ENCODE results near the gene CDH13.

CDH13 gene

GRCh38 chr16:82699711-82700495 is 73.1 kb downstream of the CDH13 start:
- no peak for DNase-seq

- DNase-seq = no peak
These were observed 73.9 kb downstream of the CDH13 start for GRCh38 chr16:82700541-82701235.

GRCh38 chr16:82701442-82701955 is 74.7 kb downstream of the CDH13 start:
- DNase-seq = no peak

GRCh38 chr16:82703161-82703560 is 76.4 kb downstream of the CDH13 start:
- no peak for DNase-seq

- DNase-seq = no peak
These were observed 77.4 kb downstream of the CDH13 start for GRCh38 chr16:82703871-82704768.

GRCh38 chr16:82709987-82710386 is 83.2 kb downstream of the CDH13 start:
- no peak for DNase-seq

GRCh38 chr16:82713778-82714177 is 87.0 kb downstream of the CDH13 start:
- no peak for DNase-seq

- no peak for DNase-seq
These were observed 88.4 kb downstream of the CDH13 start for GRCh38 chr16:82715160-82715559.

GRCh38 chr16:82715833-82716232 is 89.1 kb downstream of the CDH13 start:
- DNase-seq = no peak

GRCh38 chr16:82716361-82716855 is 89.6 kb downstream of the CDH13 start:
- DNase-seq = no peak

- DNase-seq = no peak
These were observed 93.6 kb downstream of the CDH13 start for GRCh38 chr16:82720414-82720813.

- DNase-seq = no peak
These were observed 99.5 kb downstream of the CDH13 start for GRCh38 chr16:82726306-82726705.

- no peak for DNase-seq
These were observed 102.1 kb downstream of the CDH13 start for GRCh38 chr16:82728901-82729300.

GRCh38 chr16:82730901-82731300 is 104.1 kb downstream of the CDH13 start:
- DNase-seq = no peak

GRCh38 chr16:82732461-82732860 is 105.7 kb downstream of the CDH13 start:
- DNase-seq = no peak

GRCh38 chr16:82735186-82735585 is 108.4 kb downstream of the CDH13 start:
- DNase-seq = no peak

- no peak for DNase-seq
These were observed 108.9 kb downstream of the CDH13 start for GRCh38 chr16:82735673-82736091.

- DNase-seq = no peak
These were observed 109.5 kb downstream of the CDH13 start for GRCh38 chr16:82736224-82736623.

GRCh38 chr16:82738699-82739098 is 111.9 kb downstream of the CDH13 start:
- no peak for DNase-seq

- no peak for DNase-seq
These were observed 114.4 kb downstream of the CDH13 start for GRCh38 chr16:82741073-82741615.

GRCh38 chr16:82744958-82745357 is 118.2 kb downstream of the CDH13 start:
- DNase-seq = no peak

- DNase-seq = no peak
These were observed 121.3 kb downstream of the CDH13 start for GRCh38 chr16:82748026-82748425.

GRCh38 chr16:82750068-82750467 is 123.3 kb downstream of the CDH13 start:
- DNase-seq = no peak
